Measurements from ENCODE around the gene ARSK. TPM values are rescaled to one million over a fixed set of nuclear protein-coding genes. Genes with fewer than 3 reads are reported as not detected.
"Not testable (repeated sequence)": the region's sequence is repeated elsewhere in the genome, so short reads cannot be mapped to it uniquely, and the experiment has no call there.

ARSK gene
- total RNA-seq, 1 donor from 2014 or later, result 10.7 TPM

DNA sequence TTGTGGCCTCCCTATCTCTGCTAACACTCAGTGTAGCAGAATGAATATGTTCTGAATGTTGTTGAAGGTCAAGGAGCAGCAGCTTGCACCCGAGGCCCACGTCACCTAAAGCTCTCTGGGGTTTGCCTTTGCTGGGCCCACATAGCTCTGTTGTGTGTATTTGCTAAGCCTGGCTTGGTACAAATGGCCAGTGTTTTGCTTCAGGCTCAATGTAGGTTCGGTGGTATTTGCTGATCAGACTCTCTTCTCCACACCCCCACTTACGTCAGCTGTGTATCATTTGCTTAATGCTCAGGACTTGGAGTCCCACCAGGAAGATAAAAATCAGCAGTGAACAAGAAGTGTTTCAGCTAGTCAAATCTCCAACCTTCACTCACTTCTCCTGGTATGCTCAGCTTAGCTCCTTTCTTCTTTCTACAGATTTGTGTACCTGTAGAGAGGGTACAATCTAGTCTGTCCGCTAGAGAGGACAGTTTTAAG is 86.9 kb downstream of the ARSK start:
- peaks cover 9% of the 10 kb centered on the region for H3K27me3 Mint-ChIP-seq (ENCODE audit: unreplicated experiment)
- TF ChIP-seq, protein P1, sequence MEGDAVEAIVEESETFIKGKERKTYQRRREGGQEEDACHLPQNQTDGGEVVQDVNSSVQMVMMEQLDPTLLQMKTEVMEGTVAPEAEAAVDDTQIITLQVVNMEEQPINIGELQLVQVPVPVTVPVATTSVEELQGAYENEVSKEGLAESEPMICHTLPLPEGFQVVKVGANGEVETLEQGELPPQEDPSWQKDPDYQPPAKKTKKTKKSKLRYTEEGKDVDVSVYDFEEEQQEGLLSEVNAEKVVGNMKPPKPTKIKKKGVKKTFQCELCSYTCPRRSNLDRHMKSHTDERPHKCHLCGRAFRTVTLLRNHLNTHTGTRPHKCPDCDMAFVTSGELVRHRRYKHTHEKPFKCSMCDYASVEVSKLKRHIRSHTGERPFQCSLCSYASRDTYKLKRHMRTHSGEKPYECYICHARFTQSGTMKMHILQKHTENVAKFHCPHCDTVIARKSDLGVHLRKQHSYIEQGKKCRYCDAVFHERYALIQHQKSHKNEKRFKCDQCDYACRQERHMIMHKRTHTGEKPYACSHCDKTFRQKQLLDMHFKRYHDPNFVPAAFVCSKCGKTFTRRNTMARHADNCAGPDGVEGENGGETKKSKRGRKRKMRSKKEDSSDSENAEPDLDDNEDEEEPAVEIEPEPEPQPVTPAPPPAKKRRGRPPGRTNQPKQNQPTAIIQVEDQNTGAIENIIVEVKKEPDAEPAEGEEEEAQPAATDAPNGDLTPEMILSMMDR (IDR thresholded peaks at IDR 0.05), result no peak
- peaks cover 2% of the 10 kb centered on the region for H3K4me1 Mint-ChIP-seq (ENCODE audit: unreplicated experiment)
- H3K36me3 Mint-ChIP-seq (ENCODE audit: unreplicated experiment), result no peaks in the 10 kb centered on the region
- DNase-seq (ENCODE audit: extremely low spot score, unreplicated experiment), result no peak
- H3K9me3 Mint-ChIP-seq (ENCODE audit: unreplicated experiment), result no peaks in the 10 kb centered on the region
- H3K27ac Mint-ChIP-seq (ENCODE audit: unreplicated experiment), result no peak overlapping the region
- H3K4me3 Mint-ChIP-seq (ENCODE audit: unreplicated experiment), result no peak overlapping the region

DNA sequence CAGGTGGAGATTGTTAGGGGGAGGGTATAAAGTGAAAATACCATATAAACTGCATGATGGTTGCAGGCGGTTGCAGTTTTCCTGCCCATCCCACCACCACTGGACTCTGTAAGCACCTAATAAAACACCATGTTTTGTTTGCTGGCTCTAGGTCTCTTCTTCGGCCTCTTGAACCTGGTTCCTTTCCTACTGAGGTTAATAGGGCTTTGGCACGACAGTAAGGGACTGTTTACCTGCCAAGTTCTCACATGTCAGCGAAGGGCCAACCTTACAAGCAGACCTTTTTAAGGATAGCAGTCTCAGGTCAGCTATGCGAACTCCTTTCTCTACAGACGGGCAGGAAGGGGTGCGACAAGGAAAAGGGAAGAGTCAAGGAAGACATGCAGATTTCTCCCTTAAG is 88.3 kb downstream of the ARSK start:
- peaks cover 6% of the 10 kb centered on the region for H3K27me3 Mint-ChIP-seq (ENCODE audit: unreplicated experiment)
- no peaks in the 10 kb centered on the region for H3K9me3 Mint-ChIP-seq (ENCODE audit: unreplicated experiment)
- H3K36me3 Mint-ChIP-seq (ENCODE audit: unreplicated experiment), result no peaks in the 10 kb centered on the region
- H3K4me3 Mint-ChIP-seq (ENCODE audit: unreplicated experiment), result no peak overlapping the region
- no peak overlapping the region for H3K27ac Mint-ChIP-seq (ENCODE audit: unreplicated experiment)
- peaks cover 10% of the 10 kb centered on the region for H3K4me1 Mint-ChIP-seq (ENCODE audit: unreplicated experiment)
- TF ChIP-seq, protein P1 (IDR thresholded peaks at IDR 0.05), result no peak
- DNase-seq (ENCODE audit: extremely low spot score, unreplicated experiment), result no peak

DNA sequence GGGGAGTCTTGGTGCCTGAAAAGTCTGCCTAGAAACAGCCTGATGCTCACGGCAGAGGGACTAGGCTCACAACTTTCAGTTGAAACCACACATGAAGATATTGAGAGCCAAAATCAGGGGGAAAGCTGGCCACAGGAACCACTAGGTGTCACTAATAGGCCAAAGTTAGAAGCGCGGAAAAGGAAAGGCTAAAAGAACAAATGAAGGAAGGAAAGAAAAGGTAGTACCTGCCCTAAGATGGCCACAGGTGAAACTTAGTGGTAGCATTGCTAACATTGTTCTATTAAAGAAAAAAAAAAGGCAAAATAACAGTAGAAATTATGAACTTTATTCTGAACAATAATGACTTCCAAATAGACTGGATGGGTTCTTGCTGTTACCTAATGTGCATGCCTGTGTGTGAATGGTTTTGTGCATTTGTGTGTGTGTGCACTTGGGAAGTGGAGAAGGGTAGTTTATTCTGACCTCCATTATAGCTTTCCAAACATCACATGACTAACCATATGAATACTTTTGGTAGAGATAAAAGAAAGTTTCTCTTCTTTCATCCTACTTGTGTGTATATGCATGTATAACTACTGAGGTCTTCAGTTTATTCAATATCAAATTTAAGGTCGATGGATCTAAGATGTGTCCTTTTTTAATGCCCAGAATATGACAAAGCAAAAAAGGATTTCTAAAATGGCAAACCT is 89.6 kb downstream of the ARSK start:
- peaks cover 15% of the 10 kb centered on the region for H3K4me1 Mint-ChIP-seq (ENCODE audit: unreplicated experiment)
- TF ChIP-seq, protein P1 (IDR thresholded peaks at IDR 0.05), result peak; percentile 88
- H3K27me3 Mint-ChIP-seq (ENCODE audit: unreplicated experiment), result no peaks in the 10 kb centered on the region
- H3K4me3 Mint-ChIP-seq (ENCODE audit: unreplicated experiment), result no peak overlapping the region
- H3K36me3 Mint-ChIP-seq (ENCODE audit: unreplicated experiment), result no peaks in the 10 kb centered on the region
- H3K9me3 Mint-ChIP-seq (ENCODE audit: unreplicated experiment), result no peaks in the 10 kb centered on the region
- DNase-seq (ENCODE audit: extremely low spot score, unreplicated experiment), result no peak
- H3K27ac Mint-ChIP-seq (ENCODE audit: unreplicated experiment), result no peak overlapping the region

GRCh38 chr5:95646226-95646568 is 91.3 kb downstream of the ARSK start:
- DNase-seq (ENCODE audit: extremely low spot score, unreplicated experiment); H3K27me3 Mint-ChIP-seq (ENCODE audit: unreplicated experiment); H3K36me3 Mint-ChIP-seq (ENCODE audit: unreplicated experiment); H3K9me3 Mint-ChIP-seq (ENCODE audit: unreplicated experiment): not testable (repeated sequence)
- peaks cover 19% of the 10 kb centered on the region for H3K4me1 Mint-ChIP-seq (ENCODE audit: unreplicated experiment)
- peak overlapping the region; percentile 77 for H3K4me3 Mint-ChIP-seq (ENCODE audit: unreplicated experiment)
- H3K27ac Mint-ChIP-seq (ENCODE audit: unreplicated experiment), result peak overlapping the region; percentile 88

- peaks cover 19% of the 10 kb centered on the region for H3K4me1 Mint-ChIP-seq (ENCODE audit: unreplicated experiment)
- no peaks in the 10 kb centered on the region for H3K9me3 Mint-ChIP-seq (ENCODE audit: unreplicated experiment)
- H3K27ac Mint-ChIP-seq (ENCODE audit: unreplicated experiment), result peak within 1 kb of the TSS; percentile 88
- DNase-seq (ENCODE audit: extremely low spot score, unreplicated experiment), result peak; percentile 98
- peak within 1 kb of the TSS; percentile 77 for H3K4me3 Mint-ChIP-seq (ENCODE audit: unreplicated experiment)
- no peaks in the 10 kb centered on the region for H3K36me3 Mint-ChIP-seq (ENCODE audit: unreplicated experiment)
- no peaks in the 10 kb centered on the region for H3K27me3 Mint-ChIP-seq (ENCODE audit: unreplicated experiment)
- TF ChIP-seq, protein P1 (IDR thresholded peaks at IDR 0.05), result no peak
Measured at GRCh38 chr5:95646569-95647431, 91.9 kb downstream of the ARSK start, which contains the start of gene RFESD. Gene RFESD (plus strand): TSS chr5:95646777. CDS start chr5:95652272, 5,495 bp downstream.

All from osteocyte (in vitro differentiated cells).